Lower leg skin (tissue), 3 donors: ENCODE measurements around the gene OR6C1.

ENCODE experiments used
- CTCF ChIP-seq, 3 donors: fragments of 450-650 bp; IDR thresholded peaks; one replicate each; pipeline ENCODE4 v1.5.1; 2016; ENCODE audit warnings: antibody characterized with exemption in 3 of 3, mild to moderate bottlenecking in 3 of 3, moderate library complexity in 2 of 3
- POLR2A ChIP-seq, 2 donors: fragments of 450-650 bp; IDR thresholded peaks; one replicate each; pipeline ENCODE4 v1.6.1; 2016 to 2017; ENCODE audit warnings: antibody characterized with exemption in 2 of 2, mild to moderate bottlenecking in 1 of 2, moderate library complexity in 1 of 2

GRCh38 chr12:55314043-55314442 lies at the start of gene OR6C1:
- TF ChIP-seq POLR2A (IDR thresholded peaks at IDR 0.05) (no peak), CTCF (IDR thresholded peaks at IDR 0.05) (no peak)
